Nephron (organoid): ENCODE data around the gene CLEC4F.

Experiments used
- H3K27ac Mint-ChIP-seq, 3 experiments: 2 replicates each; pipeline ENCODE4 v1.8.0; 2020; ENCODE audit warnings: mixed read lengths in 3 of 3, mild to moderate bottlenecking in 2 of 3, moderate library complexity in 1 of 3
- H3K27me3 Mint-ChIP-seq: 2 replicates; pipeline ENCODE4 v1.8.0; 2021; ENCODE audit warnings: low read depth, mild to moderate bottlenecking, moderate library complexity, mixed read lengths
- H3K36me3 Mint-ChIP-seq: 2 replicates; pipeline ENCODE4 v1.8.0; 2020; ENCODE audit warnings: low read depth, mixed read lengths
- H3K4me1 Mint-ChIP-seq: 2 replicates; pipeline ENCODE4 v1.8.0; 2020; ENCODE audit warnings: mixed read lengths
- H3K4me3 Mint-ChIP-seq, 3 experiments: 2 replicates each; pipeline ENCODE4 v1.8.0; 2020; ENCODE audit warnings: mild to moderate bottlenecking in 3 of 3, mixed read lengths in 3 of 3, moderate library complexity in 2 of 3
- H3K9me3 Mint-ChIP-seq: 2 replicates; pipeline ENCODE4 v1.8.0; 2020; ENCODE audit warnings: mixed read lengths
- TF ChIP-seq, protein P1 (sequence below), 3 experiments: fragments of 200-600 bp; sonication (generic); IDR thresholded peaks; one replicate each; pipeline ENCODE4 v1.5.0; 2021; ENCODE audit warnings: antibody characterized with exemption in 3 of 3; ENCODE audit not compliant: unreplicated experiment in 3 of 3

CLEC4F gene

DNA sequence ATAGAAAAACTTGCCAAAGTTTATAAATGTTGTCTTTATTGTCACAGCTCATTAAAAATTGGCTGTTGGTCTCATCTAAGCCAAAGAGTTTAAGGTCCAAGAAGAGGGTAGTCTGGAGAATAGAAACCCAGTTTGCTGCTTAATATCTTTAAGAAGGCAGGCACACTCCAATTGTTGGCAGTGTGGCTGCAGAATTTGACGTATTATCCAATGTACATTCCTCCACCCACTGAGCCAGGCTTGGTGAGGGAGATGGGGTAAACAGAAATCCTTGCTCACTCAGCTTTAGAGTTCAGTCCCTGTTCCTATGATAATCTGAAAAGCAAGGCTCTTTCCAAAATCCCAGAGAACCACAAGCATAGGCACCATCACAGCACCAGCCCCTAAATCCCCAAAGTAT, 41.7 kb downstream of the CLEC4F start:
- Mint-ChIP-seq H3K9me3 (no peaks in the 10 kb centered on the region), H3K36me3 (no peaks in the 10 kb centered on the region), H3K4me3 (no peak overlapping the region), H3K27ac (no peak overlapping the region), H3K4me1 (peaks cover 19% of the 10 kb centered on the region), H3K27me3 (peaks cover 54% of the 10 kb centered on the region)
- TF ChIP-seq, protein P1, sequence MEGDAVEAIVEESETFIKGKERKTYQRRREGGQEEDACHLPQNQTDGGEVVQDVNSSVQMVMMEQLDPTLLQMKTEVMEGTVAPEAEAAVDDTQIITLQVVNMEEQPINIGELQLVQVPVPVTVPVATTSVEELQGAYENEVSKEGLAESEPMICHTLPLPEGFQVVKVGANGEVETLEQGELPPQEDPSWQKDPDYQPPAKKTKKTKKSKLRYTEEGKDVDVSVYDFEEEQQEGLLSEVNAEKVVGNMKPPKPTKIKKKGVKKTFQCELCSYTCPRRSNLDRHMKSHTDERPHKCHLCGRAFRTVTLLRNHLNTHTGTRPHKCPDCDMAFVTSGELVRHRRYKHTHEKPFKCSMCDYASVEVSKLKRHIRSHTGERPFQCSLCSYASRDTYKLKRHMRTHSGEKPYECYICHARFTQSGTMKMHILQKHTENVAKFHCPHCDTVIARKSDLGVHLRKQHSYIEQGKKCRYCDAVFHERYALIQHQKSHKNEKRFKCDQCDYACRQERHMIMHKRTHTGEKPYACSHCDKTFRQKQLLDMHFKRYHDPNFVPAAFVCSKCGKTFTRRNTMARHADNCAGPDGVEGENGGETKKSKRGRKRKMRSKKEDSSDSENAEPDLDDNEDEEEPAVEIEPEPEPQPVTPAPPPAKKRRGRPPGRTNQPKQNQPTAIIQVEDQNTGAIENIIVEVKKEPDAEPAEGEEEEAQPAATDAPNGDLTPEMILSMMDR (IDR thresholded peaks at IDR 0.05; ENCODE audit: unreplicated experiment in 3 of 3): no peak

DNA sequence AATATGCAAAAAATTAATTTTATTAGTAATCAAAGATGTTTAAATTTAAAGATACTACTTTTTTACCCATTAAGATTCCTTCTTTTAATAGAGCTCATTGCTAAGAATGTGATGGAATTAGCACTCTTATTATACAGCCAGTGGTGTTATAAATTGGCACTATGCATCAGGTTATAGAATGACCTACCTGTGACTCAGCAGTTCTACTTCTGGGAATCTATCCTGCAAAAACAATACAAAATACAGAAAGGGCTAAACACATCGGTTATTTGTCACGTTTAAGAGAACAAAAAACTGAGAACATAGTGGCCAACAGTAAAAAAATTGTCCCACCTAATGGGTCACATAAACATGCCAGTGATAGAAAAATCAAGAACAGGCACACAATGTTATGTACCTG, 42.9 kb downstream of the CLEC4F start:
- Mint-ChIP-seq H3K9me3 (no peaks in the 10 kb centered on the region), H3K4me3 (no peak overlapping the region), H3K36me3 (no peaks in the 10 kb centered on the region), H3K27ac (no peak overlapping the region), H3K27me3 (peaks cover 63% of the 10 kb centered on the region), H3K4me1 (peaks cover 19% of the 10 kb centered on the region)
- TF ChIP-seq, protein P1 (IDR thresholded peaks at IDR 0.05; ENCODE audit: unreplicated experiment in 3 of 3): no peak

DNA sequence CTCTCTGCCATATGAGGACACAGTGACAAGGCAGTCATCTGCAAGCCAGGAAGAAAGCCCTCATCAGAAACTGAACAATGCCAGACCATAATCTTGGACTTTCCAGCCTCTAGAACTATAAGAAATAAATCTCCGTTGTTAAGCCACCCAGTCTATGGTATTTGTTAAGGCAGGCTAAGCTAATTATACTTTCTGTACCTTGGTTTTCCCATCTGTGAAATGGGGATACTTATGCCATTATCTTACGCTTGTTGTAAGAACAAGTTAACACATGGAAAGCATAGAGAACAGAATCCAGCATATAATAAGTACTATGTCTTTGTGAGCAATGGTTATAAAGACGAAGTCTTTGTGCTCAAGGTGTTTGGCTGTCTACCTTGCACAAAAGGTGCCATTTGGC, 44.1 kb downstream of the CLEC4F start:
- Mint-ChIP-seq H3K36me3 (no peaks in the 10 kb centered on the region), H3K27me3 (peaks cover 75% of the 10 kb centered on the region), H3K4me1 (peaks cover 16% of the 10 kb centered on the region), H3K4me3 (no peak overlapping the region), H3K9me3 (no peaks in the 10 kb centered on the region), H3K27ac (no peak overlapping the region)
- TF ChIP-seq, protein P1 (IDR thresholded peaks at IDR 0.05; ENCODE audit: unreplicated experiment in 3 of 3): no peak

DNA sequence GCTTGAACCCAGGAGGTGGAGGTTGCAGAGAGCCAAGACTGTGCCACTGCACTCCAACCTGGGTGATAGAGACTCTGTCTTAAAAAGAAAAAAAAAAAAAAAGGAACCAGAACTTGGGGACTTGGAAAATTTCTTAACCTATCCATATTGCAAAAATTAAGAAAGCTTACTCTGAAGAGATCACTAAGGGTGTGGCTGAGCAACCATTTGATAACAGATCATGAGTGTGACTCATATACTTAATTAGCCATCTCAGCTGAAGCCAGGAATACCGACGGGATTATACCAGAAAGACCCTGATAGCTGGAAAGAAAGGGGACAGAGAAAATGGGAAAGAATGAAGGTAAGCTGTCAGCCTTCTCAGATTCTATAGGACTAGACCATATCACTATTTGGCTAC, 45.3 kb downstream of the CLEC4F start:
- TF ChIP-seq, protein P1 (IDR thresholded peaks at IDR 0.05; ENCODE audit: unreplicated experiment in 3 of 3): no peak
- no peak overlapping the region for H3K27ac Mint-ChIP-seq
- no peaks in the 10 kb centered on the region for H3K9me3 Mint-ChIP-seq
- no peak overlapping the region for H3K4me3 Mint-ChIP-seq
- no peaks in the 10 kb centered on the region for H3K36me3 Mint-ChIP-seq
- peaks cover 8% of the 10 kb centered on the region for H3K4me1 Mint-ChIP-seq
- peaks cover 74% of the 10 kb centered on the region for H3K27me3 Mint-ChIP-seq

DNA sequence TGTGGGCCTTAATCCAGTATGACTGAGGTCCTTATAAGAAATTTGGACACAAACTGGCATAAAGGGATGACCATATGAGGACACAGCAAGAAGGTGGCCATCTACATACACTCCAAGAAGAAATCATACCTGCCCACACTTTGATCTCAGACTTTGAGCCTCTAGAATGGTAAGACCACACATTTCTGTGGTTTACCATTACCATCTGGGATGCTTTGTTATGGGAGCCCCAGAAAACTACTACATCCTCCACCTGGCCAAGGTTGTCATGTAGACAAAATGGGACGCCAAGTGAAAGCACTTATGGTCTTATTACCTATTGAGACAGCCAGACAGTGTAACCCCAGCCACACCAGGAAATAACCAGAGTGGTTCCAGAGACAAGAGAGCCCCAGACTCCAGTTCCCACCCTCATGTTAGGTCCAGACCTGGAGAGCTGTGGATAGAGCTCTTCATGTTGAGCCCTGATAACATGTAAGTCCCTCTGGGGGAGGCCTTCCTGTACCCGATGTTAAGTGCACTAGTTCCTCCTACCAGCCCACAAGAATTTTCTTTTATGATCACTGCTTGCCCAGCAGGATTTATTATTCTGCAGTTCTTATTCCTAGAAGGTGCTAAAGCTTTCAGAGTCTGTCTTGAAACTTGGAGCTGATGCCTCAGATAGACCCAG, 47.8 kb downstream of the CLEC4F start:
- Mint-ChIP-seq H3K36me3 (no peaks in the 10 kb centered on the region), H3K4me1 (no peaks in the 10 kb centered on the region), H3K27ac (no peak overlapping the region), H3K27me3 (peaks cover 82% of the 10 kb centered on the region), H3K9me3 (no peaks in the 10 kb centered on the region), H3K4me3 (no peak overlapping the region)
- TF ChIP-seq, protein P1 (IDR thresholded peaks at IDR 0.05; ENCODE audit: unreplicated experiment in 3 of 3): no peak

DNA sequence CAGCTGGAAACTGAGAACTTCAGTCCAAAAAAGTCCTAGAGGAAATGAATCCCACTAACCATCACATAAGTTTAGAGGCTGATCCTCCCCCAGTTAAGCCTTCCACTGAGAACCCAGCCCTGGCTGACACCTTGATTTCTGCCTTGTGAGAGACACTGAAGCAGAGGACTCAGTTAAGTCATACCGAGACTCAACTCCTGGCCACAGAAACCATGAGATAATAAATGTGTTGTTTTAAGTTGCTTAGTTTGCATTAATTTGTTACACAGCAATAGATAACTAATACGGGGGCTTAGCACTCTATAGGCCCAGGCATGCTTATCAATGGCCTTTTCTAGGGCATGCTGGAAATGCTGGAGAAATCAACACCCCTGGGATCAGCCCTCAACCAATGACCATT, 49.0 kb downstream of the CLEC4F start:
- peaks cover 5% of the 10 kb centered on the region for H3K4me1 Mint-ChIP-seq
- TF ChIP-seq, protein P1 (IDR thresholded peaks at IDR 0.05; ENCODE audit: unreplicated experiment in 3 of 3): no peak
- H3K27me3 Mint-ChIP-seq: peaks cover 89% of the 10 kb centered on the region
- no peaks in the 10 kb centered on the region for H3K36me3 Mint-ChIP-seq
- no peak overlapping the region for H3K27ac Mint-ChIP-seq
- H3K9me3 Mint-ChIP-seq: no peaks in the 10 kb centered on the region
- no peak overlapping the region for H3K4me3 Mint-ChIP-seq
